Astrocyte of the spinal cord (primary cell): Measurements from ENCODE around the gene AGAP2.

Experiments
- DNase-seq: peaks from one replicate; pipeline ENCODE4 v3.0.0; 2011; ENCODE audit warnings: low read depth, low spot score
- H3K4me3 ChIP-seq: 2 replicates; pipeline ENCODE4 v1.5.1; 2011; ENCODE audit warnings: low read depth, mild to moderate bottlenecking, low read length, moderate library complexity
- CTCF ChIP-seq: IDR thresholded peaks from 2 replicates; pipeline ENCODE4 v1.5.1; 2012; ENCODE audit warnings: low read depth, mild to moderate bottlenecking, low read length, inconsistent platforms
- in situ Hi-C: cut with HindIII; loops from 2 replicates; pipeline ENCODE4 v1.10.0; 2017; ENCODE audit warnings: low sequenced_read_pairs

AGAP2 gene

DNA sequence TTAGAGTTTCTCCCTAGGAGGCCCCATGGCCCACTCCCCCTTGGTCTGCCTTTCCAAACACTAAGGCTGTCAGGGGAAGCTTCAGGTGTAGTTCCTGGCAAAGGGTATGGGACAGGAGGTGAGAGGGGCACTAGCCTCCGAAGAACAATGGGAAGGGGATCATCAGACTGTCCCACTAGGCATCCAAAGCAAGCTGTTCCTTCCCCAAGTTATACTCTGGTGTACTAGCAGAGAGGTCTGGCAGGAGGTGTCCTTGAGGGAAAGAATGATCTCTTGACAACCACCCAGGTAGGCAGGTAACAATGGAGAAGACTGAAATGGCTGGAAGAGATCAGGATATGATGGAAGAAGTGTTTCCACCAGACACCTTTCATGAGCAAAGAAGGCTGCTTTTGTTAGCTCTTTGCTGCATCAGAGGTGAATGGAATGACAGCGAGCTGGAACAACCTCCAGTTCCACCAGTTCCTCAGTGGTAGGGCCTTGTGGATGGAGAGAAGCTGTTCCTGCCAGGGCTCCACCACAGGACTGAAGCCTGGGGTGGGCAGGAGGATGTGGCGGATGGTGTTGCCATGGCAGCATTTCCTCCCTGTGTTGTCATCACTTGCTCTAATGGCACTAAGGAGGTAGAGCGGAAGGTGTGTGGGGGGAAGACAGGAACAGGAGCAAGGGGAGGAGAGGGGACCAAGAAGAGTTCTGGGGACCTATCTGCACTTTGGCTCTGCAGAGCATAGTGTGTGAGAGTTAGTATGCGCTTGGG lies 2.3 kb upstream of the AGAP2 start:
- TF ChIP-seq CTCF: no peak
- DNase-seq: no peak
- in situ Hi-C loops: no loop called here
- no peak overlapping the region for H3K4me3 ChIP-seq

- DNase-seq: no peak
- in situ Hi-C loops: no loop called here
- no peak overlapping the region for H3K4me3 ChIP-seq
- TF ChIP-seq CTCF: no peak
These were observed 1.5 kb upstream of the AGAP2 start for GRCh38 chr12:57739914-57740538.

- in situ Hi-C loops: no loop called here
- no peak for DNase-seq
- no peak for TF ChIP-seq CTCF
- no peak overlapping the region for H3K4me3 ChIP-seq
These were observed 845 bp upstream of the AGAP2 start for GRCh38 chr12:57739387-57739786.

DNA sequence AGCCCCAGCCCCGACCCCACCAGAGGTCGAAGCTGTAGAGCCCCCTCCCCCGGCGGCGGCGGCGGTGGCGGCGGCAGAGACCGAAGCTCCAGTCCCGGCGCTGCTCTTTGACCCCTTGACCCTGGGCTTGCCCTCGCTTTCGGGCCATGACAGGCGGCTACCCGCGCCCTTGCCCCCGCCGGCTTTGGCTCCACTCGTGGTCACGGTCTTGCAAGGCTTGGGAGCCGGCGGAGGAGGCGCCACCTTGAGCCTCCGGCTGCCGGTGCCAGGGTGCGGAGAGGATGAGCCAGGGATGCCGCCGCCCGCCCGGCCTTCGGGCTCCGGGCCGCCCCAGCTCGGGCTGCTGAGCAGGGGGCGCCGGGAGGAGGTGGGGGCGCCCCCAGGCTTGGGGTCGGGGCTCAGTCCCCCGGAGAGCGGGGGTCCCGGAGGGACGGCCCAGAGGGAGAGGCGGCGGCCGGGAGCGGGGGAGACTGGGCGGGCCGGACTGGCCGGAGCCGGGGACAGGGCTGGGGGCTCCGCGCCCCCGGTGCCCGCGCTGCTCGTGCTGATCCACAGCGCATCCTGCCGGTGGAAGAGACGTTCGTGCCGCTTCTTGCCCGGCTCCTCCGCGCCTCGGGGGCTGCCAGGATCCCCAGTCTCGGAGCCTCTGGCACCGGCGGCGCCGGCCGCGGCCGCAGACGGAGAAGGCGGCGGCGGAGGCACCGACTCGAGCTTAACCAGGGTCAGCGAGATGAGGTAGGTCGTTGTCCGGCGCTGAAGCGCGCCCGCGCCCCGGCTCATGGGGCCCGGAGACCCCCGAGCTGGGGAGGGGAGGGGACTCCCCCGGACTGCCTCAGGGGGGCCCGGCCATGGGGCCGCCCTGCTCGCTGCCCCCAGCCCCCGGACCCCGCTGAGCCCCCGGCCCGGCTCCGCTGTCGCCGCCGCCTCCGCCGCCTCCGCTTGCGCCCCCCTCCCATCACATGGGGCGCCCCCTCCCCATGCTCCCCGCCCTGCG lies 778 bp downstream of the AGAP2 start:
- no peak overlapping the region for H3K4me3 ChIP-seq
- in situ Hi-C loops: no loop called here
- no peak for DNase-seq
- TF ChIP-seq CTCF: peak; percentile 35

GRCh38 chr12:57736741-57737466 lies 1.6 kb downstream of the AGAP2 start:
- no peak for DNase-seq
- no peak for TF ChIP-seq CTCF
- in situ Hi-C loops: no loop called here
- H3K4me3 ChIP-seq: no peak overlapping the region
